ENCODE results near the gene NPAS3. TPM values are rescaled to one million over a fixed set of nuclear protein-coding genes. Genes with fewer than 3 reads are reported as not detected.

Gene NPAS3
- total and polyA plus RNA-seq, 2 donors (not counting 1 experiment from before 2014, with no cell fraction given): 0.10 to 0.50 TPM

- H2AFZ ChIP-seq (ENCODE audit: low read length): no peak overlapping the region
- no peaks in the 10 kb centered on the region for H3K36me3 ChIP-seq (ENCODE audit: control insufficient read depth, insufficient read depth, low read length)
- no peaks in the 10 kb centered on the region for H3K4me1 ChIP-seq (ENCODE audit: control insufficient read depth, extremely low read depth, insufficient read depth, low read length)
- no peaks in the 10 kb centered on the region for H3K27me3 ChIP-seq (ENCODE audit: control insufficient read depth, insufficient read depth, low read length)
- H3K4me2 ChIP-seq (ENCODE audit: extremely low read depth, insufficient read depth, low read length): no peak overlapping the region
- H3K9ac ChIP-seq (ENCODE audit: insufficient read depth, low read length): no peak overlapping the region
- DNase-seq (ENCODE audit: low read depth in 2 of 2): peak in 1 of 2 donors; percentile 88
- no peaks in the 10 kb centered on the region for H3K9me3 ChIP-seq (ENCODE audit: control insufficient read depth, insufficient read depth, low read depth, low read length)
- H3K27ac ChIP-seq (ENCODE audit: insufficient read depth, low read length): no peak overlapping the region
- H4K20me1 ChIP-seq (ENCODE audit: control insufficient read depth, extremely low read depth, insufficient read depth, low read length): no peaks in the 10 kb centered on the region
- H3K79me2 ChIP-seq (ENCODE audit: control insufficient read depth, insufficient read depth, low read length): no peaks in the 10 kb centered on the region
- TF ChIP-seq EZH2 (IDR thresholded peaks at IDR 0.05; ENCODE audit: low read length, missing control alignments): no peak
- no peak for TF ChIP-seq CTCF (conservative IDR thresholded peaks at IDR 0.05 in 1 of 2, IDR thresholded peaks at IDR 0.05 in 1 of 2; ENCODE audit: low read depth in 1 of 2, low read length in 2 of 2)
- H3K4me3 ChIP-seq (replicated peaks in 1 of 4; ENCODE audit: control extremely low read depth in 1 of 4, insufficient read depth in 1 of 4, low read depth in 3 of 4, low read length in 4 of 4): no peak overlapping the region
Measured at GRCh38 chr14:33707716-33708115, 769.0 kb downstream of the NPAS3 start.

- Histone ChIP-seq H3K36me3 (ENCODE audit: control insufficient read depth, insufficient read depth, low read length) (no peaks in the 10 kb centered on the region), H3K4me1 (ENCODE audit: control insufficient read depth, extremely low read depth, insufficient read depth, low read length) (no peaks in the 10 kb centered on the region), H3K9ac (ENCODE audit: insufficient read depth, low read length) (no peak overlapping the region), H3K27ac (ENCODE audit: insufficient read depth, low read length) (no peak overlapping the region), H3K4me3 (replicated peaks in 1 of 4; ENCODE audit: control extremely low read depth in 1 of 4, insufficient read depth in 1 of 4, low read depth in 3 of 4, low read length in 4 of 4) (no peak overlapping the region), H4K20me1 (ENCODE audit: control insufficient read depth, extremely low read depth, insufficient read depth, low read length) (no peaks in the 10 kb centered on the region), H3K79me2 (ENCODE audit: control insufficient read depth, insufficient read depth, low read length) (no peaks in the 10 kb centered on the region), H2AFZ (ENCODE audit: low read length) (no peak overlapping the region), H3K4me2 (ENCODE audit: extremely low read depth, insufficient read depth, low read length) (no peak overlapping the region), H3K9me3 (ENCODE audit: control insufficient read depth, insufficient read depth, low read depth, low read length) (no peaks in the 10 kb centered on the region), H3K27me3 (ENCODE audit: control insufficient read depth, insufficient read depth, low read length) (no peaks in the 10 kb centered on the region)
- no peak for TF ChIP-seq CTCF (conservative IDR thresholded peaks at IDR 0.05 in 1 of 2, IDR thresholded peaks at IDR 0.05 in 1 of 2; ENCODE audit: low read depth in 1 of 2, low read length in 2 of 2)
- no peak for TF ChIP-seq EZH2 (IDR thresholded peaks at IDR 0.05; ENCODE audit: low read length, missing control alignments)
- peak; percentile 9 to 80 for DNase-seq (ENCODE audit: low read depth in 2 of 2)
Measured at GRCh38 chr14:33709283-33709682, 770.6 kb downstream of the NPAS3 start.

GRCh38 chr14:33709711-33710110 is 771.0 kb downstream of the NPAS3 start:
- Histone ChIP-seq H2AFZ (ENCODE audit: low read length) (no peak overlapping the region), H3K4me1 (ENCODE audit: control insufficient read depth, extremely low read depth, insufficient read depth, low read length) (no peaks in the 10 kb centered on the region), H3K9ac (ENCODE audit: insufficient read depth, low read length) (no peak overlapping the region), H4K20me1 (ENCODE audit: control insufficient read depth, extremely low read depth, insufficient read depth, low read length) (no peaks in the 10 kb centered on the region), H3K27ac (ENCODE audit: insufficient read depth, low read length) (no peak overlapping the region), H3K36me3 (ENCODE audit: control insufficient read depth, insufficient read depth, low read length) (no peaks in the 10 kb centered on the region), H3K4me2 (ENCODE audit: extremely low read depth, insufficient read depth, low read length) (no peak overlapping the region), H3K9me3 (ENCODE audit: control insufficient read depth, insufficient read depth, low read depth, low read length) (no peaks in the 10 kb centered on the region), H3K79me2 (ENCODE audit: control insufficient read depth, insufficient read depth, low read length) (no peaks in the 10 kb centered on the region), H3K4me3 (replicated peaks in 1 of 4; ENCODE audit: control extremely low read depth in 1 of 4, insufficient read depth in 1 of 4, low read depth in 3 of 4, low read length in 4 of 4) (no peak overlapping the region), H3K27me3 (ENCODE audit: control insufficient read depth, insufficient read depth, low read length) (no peaks in the 10 kb centered on the region)
- no peak for DNase-seq (ENCODE audit: low read depth in 2 of 2)
- TF ChIP-seq EZH2 (IDR thresholded peaks at IDR 0.05; ENCODE audit: low read length, missing control alignments) (no peak), CTCF (conservative IDR thresholded peaks at IDR 0.05 in 1 of 2, IDR thresholded peaks at IDR 0.05 in 1 of 2; ENCODE audit: low read depth in 1 of 2, low read length in 2 of 2) (no peak)
